NCI-H2171 treated with DMSO at 0.1 percent for 48 hours (cell line): ENCODE measurements around the gene KCNAB2.
A peak's percentile ranks its signal among the peaks of the same experiment; 100 is the strongest.
"Not testable (repeated sequence)": the region's sequence is repeated elsewhere in the genome, so short reads cannot be mapped to it uniquely, and the experiment has no call there.

Experiments
- DNase-seq: peaks from one replicate; lab custom pipeline; 2025; lab: John Stamatoyannopoulos, UW

KCNAB2 gene

GRCh38 chr1:6010554-6010953 lies 35.1 kb upstream of the KCNAB2 start:
- DNase-seq, result no peak

- DNase-seq, result peak; percentile 70
Observed at GRCh38 chr1:6011161-6011945, 34.3 kb upstream of the KCNAB2 start.

GRCh38 chr1:6011946-6012258 lies 33.8 kb upstream of the KCNAB2 start:
- no peak for DNase-seq

- no peak for DNase-seq
Observed at GRCh38 chr1:6012529-6013318, 33.0 kb upstream of the KCNAB2 start.

GRCh38 chr1:6013491-6013890 lies 32.2 kb upstream of the KCNAB2 start:
- no peak for DNase-seq

- no peak for DNase-seq
Observed at GRCh38 chr1:6014130-6014999, 31.3 kb upstream of the KCNAB2 start.

- no peak for DNase-seq
Observed at GRCh38 chr1:6016191-6016865, 29.4 kb upstream of the KCNAB2 start.

- not testable (repeated sequence) for DNase-seq
Observed at GRCh38 chr1:6017654-6018053, 28.0 kb upstream of the KCNAB2 start.

- no peak for DNase-seq
Observed at GRCh38 chr1:6019166-6019845, 26.4 kb upstream of the KCNAB2 start.

- no peak for DNase-seq
Observed at GRCh38 chr1:6022193-6022592, 23.5 kb upstream of the KCNAB2 start.

- DNase-seq, result no peak
Observed at GRCh38 chr1:6023346-6023745, 22.3 kb upstream of the KCNAB2 start.

GRCh38 chr1:6024376-6024775 lies 21.3 kb upstream of the KCNAB2 start:
- no peak for DNase-seq

- peak; percentile 36 for DNase-seq
Observed at GRCh38 chr1:6025269-6026094, 20.2 kb upstream of the KCNAB2 start.

GRCh38 chr1:6026095-6026809 lies 19.4 kb upstream of the KCNAB2 start:
- peak; percentile 95 for DNase-seq

GRCh38 chr1:6027591-6027990 lies 18.1 kb upstream of the KCNAB2 start:
- no peak for DNase-seq

- DNase-seq, result no peak
Observed at GRCh38 chr1:6028042-6028850, 17.4 kb upstream of the KCNAB2 start.

GRCh38 chr1:6029351-6029750 lies 16.3 kb upstream of the KCNAB2 start:
- no peak for DNase-seq

- no peak for DNase-seq
Observed at GRCh38 chr1:6030132-6030531, 15.6 kb upstream of the KCNAB2 start.
